GM18517 (cell line): ENCODE data around the gene PRRC2C.
"Not testable (repeated sequence)": the region's sequence is repeated elsewhere in the genome, so short reads cannot be mapped to it uniquely, and the experiment has no call there.

Experiments
- ATAC-seq: cut with Tn5 transposase; IDR thresholded peaks from one replicate; pipeline ENCODE4 v1.9.1; 2021; ENCODE audit warnings: mild to moderate bottlenecking, moderate library complexity; ENCODE audit not compliant: unreplicated experiment

The PRRC2C gene

DNA sequence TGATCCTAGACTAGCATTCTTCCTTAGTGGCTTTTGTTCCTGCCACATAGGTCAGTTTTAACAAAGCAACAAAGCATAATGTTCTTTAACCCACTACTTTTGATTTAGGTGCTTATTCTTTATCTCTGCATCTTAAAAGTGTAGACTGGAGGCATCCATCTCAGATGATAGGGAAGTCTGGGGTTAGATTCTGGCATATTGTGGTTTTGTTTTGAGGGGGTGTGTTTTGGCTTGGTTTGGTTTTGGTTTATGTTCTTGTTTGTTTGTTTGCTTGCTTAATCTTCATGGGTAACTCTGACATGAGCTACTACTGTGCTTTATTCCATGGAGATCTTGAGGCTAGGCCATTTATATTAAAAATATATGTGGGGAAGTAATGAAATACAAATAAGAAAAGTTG lies 96.4 kb downstream of the PRRC2C start:
- ATAC-seq: no peak

DNA sequence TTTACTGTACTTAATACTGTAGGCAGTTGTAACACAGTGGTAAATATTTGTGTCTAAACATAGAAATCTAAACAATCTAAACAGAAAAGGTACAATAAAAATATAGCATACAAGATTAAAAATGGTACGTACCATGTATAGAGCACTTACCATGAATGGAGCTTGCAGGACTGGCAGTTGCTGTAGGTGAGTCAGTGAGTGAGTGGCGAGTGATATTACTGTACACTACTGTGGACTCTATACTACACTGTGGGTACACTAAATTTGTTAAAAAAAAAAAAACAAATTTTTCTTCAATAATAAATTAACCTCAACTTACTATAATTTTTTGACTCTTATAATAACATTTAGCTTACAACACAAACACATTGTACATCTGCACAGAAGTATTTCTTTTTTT lies 97.3 kb downstream of the PRRC2C start:
- no peak for ATAC-seq

GRCh38 chr1:171583591-171584201 lies 98.4 kb downstream of the PRRC2C start:
- ATAC-seq: no peak

GRCh38 chr1:171585715-171586114 lies 100.4 kb downstream of the PRRC2C start:
- no peak for ATAC-seq

- ATAC-seq: no peak
Observed at GRCh38 chr1:171588230-171588629, 102.9 kb downstream of the PRRC2C start.

GRCh38 chr1:171590022-171590421 lies 104.7 kb downstream of the PRRC2C start:
- ATAC-seq: no peak

- no peak for ATAC-seq
Observed at GRCh38 chr1:171595324-171595723, 110.0 kb downstream of the PRRC2C start.

- ATAC-seq: no peak
Observed at GRCh38 chr1:171596119-171596518, 110.8 kb downstream of the PRRC2C start.

GRCh38 chr1:171596705-171597104 lies 111.4 kb downstream of the PRRC2C start:
- ATAC-seq: no peak

DNA sequence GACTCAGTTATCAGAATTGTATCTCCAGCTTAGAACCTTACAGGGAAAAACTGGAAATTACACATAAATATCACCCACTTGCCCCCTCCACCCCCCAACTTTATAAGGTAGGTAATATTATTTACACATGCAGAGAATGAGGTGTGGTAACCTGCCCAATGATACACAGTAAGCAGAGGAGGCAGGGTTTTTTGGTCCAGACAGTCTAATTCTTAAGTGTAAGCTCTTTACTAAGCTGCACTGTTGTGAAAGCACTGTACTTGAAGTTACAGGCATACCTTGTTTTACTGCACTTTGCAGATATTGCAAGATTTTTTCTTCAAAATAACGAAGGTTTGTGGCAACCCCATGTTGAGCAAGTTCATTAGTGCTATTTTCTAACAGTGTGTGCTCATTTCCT lies 111.9 kb downstream of the PRRC2C start:
- ATAC-seq: no peak

DNA sequence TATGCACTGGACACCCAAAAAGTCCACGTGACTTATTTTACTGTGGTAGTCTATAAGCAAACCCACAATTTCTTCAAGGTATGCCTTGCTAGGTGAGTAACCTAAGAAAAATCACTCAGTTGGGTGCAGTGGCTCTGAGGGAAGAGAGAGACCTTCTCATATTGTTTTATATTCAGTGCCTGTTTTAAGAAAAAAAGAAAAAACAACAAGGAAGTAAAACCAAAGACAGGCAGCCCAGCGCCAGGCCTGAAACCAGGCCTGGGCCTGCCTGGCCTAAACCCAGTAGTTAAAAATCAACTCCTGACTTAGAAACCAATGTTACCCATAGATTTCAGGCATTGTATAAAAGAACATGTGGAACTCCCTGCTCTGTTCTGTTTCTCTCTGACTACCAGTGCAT lies 115.0 kb downstream of the PRRC2C start:
- ATAC-seq: not testable (repeated sequence)

GRCh38 chr1:171600862-171601261 lies 115.5 kb downstream of the PRRC2C start:
- no peak for ATAC-seq

GRCh38 chr1:171603042-171603441 lies 117.7 kb downstream of the PRRC2C start:
- not testable (repeated sequence) for ATAC-seq

DNA sequence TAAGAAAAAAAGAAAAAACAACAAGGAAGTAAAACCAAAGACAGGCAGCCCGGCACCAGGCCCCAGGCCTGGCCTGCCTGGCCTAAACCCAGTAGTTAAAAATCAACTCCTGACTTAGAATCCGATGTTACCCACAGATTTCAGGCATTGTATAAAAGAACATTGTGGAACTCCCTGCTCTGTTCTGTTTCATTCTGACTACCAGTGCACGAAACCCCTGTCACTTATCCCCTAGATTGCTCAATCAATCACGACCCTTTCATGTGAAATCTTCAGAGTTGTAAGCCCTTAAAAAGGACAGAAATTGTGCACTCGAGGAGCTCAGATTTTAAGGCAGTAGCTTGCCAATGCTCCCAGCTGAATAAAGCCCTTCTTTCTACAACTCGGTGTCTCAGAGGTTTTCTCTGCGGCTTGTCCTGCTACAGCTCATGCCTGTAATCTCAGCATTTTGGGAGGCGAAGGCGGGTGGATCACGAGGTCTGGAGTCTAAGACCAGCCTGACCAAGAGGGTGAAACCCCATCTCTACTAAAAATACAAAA lies 121.1 kb downstream of the PRRC2C start:
- peak; percentile 49 for ATAC-seq

DNA sequence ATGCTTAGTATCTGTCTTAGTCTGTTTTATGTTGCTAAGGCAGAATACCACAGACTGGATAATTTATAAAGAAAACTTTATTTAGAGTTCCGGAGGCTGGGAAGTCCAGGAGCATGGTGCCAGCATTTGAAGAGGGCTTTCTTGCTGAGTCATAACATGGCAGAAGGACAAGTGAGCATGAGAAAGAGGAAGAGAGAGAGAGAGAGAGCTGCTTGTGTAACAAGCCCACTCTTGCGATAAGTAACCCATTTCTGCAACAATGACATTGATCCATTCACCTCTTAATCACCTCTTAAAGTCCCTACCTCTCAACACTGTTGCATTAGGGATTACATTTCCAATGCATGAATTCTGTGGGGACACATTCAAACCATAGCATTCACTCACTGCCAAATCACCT lies 125.1 kb downstream of the PRRC2C start:
- ATAC-seq: peak; percentile 50

- no peak for ATAC-seq
Observed at GRCh38 chr1:171611306-171611705, 126.0 kb downstream of the PRRC2C start.

GRCh38 chr1:171613282-171613681 lies 128.0 kb downstream of the PRRC2C start:
- no peak for ATAC-seq

GRCh38 chr1:171615122-171615906 lies 130.0 kb downstream of the PRRC2C start:
- peak; percentile 48 for ATAC-seq

DNA sequence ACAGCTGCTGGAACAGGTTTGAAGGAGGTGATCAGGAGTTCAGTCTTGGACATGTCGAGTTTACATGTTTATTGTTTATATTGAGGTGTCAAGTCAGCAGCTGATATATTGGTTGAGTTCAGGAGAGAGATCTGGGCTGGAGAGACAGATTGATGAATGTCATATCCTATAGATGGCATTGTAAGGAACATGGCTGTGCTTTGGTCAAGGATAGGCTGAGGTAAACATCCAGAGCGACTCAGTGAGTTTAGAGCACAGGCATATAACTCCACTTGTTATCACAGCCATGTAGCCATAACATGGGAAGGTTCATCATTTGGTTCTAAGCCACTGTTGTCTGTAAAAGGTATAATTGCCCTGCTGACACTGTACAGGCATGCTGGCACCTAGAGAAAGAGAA lies 131.3 kb downstream of the PRRC2C start:
- ATAC-seq: no peak

GRCh38 chr1:171622152-171622462 lies 136.8 kb downstream of the PRRC2C start, which contains the start of gene MYOCOS:
Gene MYOCOS, plus strand, starts transcription at chr1:171622243. Its CDS starts 1,641 bp downstream, at chr1:171623884.
- no peak for ATAC-seq

- ATAC-seq: no peak
Observed at GRCh38 chr1:171623651-171624331, 138.5 kb downstream of the PRRC2C start.

DNA sequence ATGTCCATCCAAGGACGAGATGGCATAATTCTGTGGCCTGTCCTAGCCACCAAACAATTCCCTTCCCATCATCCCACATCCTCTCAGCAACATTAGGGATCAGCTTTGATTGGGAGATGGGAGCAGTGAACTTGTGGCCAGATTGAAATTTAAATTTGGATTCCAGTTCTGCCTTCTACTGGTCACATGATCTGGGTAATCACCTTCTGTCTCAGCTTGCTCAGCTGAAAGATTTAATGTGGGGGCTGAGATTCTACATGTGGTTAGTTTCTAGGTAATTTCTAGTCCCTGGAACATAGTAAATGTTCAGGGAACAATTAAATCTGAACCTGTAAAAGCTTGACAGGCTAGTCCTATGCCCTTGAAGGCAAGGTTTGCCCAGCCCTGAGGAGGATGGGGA lies 139.9 kb downstream of the PRRC2C start:
- ATAC-seq: no peak
